Amygdala (tissue), 56 donors: Measurements from ENCODE around the gene BACE1-AS.

Source experiments
- DNase-seq, 56 donors: peaks; one replicate each; lab custom pipeline; 2025; lab: John Stamatoyannopoulos, UW

Gene BACE1-AS

DNA sequence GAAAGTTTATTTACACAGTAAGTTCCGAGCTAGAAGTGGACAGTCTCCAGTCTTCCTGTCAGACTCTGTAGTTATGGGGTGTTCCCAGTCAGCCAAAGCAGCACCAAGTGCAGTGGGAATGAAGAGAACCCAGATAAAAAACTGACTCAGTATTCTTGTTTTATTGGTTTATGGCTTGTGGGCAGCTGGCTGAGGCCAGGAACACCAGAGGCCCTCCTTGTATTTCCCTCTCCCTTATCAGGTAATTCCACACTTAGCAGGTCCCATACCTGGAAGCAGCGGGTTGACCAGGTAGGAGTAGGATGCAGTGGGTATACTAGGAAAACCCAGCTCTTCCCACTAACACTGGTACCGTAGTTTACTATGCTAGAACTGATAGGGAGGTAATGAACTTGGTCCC lies 3.5 kb upstream of the BACE1-AS start:
- no peak for DNase-seq

- no peak for DNase-seq
Measured at GRCh38 chr11:117289795-117290194, 1.4 kb upstream of the BACE1-AS start.

GRCh38 chr11:117292616-117293015 lies 1.5 kb downstream of the BACE1-AS start:
- no peak for DNase-seq

DNA sequence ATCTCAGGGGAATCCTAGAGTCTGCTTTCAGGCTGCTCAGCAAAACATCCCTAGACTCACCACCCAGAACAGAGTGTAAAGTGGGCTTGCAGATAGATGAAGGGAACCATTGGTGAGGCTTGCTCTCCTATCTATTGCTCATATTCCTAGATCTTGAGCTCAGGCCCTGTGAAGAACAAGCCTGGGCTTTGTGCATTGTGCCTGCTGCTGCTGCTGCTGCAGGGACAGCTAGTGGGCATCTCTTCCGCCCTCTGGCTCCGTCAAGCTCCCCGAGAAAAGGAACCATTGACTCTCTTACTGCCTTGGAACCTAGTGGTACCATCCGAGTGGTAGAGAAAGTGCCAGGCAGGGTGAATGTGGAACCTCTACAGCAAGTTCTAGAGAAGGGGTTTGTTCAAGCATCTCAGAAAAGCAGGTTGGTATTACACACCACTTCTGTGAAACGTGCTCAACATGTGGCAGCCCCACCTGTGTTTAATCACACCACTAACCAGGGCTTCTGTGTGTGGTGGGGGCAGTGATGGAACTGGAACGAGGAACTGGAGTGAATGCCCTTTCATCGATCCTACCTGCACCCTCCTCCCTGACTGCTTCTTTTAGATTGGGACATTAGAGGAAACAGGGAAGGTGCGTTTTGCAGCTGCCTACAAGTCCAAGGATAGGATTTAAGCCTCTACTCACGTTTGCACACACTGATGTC lies 4.4 kb downstream of the BACE1-AS start:
- peak in 48 of 56 donors; percentile 19 to 88 (median 62) for DNase-seq

DNA sequence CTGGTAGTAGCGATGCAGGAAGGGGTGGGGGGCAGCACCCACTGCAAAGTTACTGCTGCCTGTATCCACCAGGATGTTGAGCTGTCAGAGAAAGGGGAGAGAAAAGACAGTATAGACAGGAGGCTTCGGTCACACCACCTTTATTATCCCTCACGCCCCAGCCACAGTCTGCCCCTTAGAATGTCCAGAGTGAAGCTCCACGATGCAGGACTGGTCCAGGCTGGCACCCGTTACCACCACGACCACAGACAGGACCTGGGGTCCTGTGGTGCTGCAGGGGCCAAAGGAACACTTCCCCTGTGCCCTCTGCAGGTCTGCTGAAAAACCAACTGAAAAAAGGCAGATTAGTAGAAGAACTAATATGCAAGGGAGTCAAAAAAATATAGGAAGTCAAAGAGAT lies 5.7 kb downstream of the BACE1-AS start:
- no peak for DNase-seq

GRCh38 chr11:117298195-117298594 lies 7.0 kb downstream of the BACE1-AS start:
- no peak for DNase-seq

DNA sequence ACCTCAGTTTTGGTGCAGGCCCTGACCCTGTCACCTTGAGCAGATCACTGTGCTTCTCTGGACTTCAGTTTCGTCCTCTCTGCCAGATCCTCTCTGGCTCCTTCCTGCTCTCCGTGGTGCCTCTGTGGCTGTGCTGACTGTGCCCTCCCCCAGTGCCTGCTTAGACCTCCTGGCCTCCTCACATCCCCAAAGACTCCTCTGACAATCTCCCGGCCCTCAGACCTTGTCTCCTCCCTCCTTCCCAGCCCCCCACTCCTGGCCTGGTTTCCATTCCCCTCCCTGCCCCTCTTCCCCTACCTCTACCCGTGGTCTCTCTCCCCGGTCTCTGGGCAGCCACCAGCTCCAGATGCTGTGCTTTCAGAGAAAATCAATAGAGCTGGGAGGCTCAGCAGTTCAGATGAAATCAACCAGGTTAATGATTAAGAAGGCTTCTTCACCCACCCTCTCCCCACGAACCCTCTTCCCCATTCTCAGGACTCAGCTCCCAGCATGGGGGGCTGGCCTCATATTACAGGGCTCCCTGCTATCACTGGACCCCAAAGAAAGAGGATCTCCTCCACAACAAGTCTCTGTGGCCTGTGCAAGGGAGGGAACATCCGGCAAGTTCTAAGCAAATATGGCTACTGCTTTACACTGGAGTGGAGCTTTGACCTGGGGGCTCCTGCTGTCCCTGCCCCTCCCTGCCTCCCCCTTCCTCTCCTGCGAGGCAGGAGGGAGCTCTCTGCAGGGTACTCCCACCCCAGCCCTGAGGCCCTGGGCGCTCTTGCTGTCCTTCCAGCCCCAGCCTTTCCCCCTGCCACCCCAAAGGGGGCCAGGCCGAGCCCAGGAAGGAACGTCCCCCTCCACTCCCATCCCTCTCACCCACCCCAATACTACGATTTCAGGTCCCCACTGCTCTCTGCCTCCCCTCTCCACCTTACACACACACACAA lies 8.5 kb downstream of the BACE1-AS start:
- no peak for DNase-seq

DNA sequence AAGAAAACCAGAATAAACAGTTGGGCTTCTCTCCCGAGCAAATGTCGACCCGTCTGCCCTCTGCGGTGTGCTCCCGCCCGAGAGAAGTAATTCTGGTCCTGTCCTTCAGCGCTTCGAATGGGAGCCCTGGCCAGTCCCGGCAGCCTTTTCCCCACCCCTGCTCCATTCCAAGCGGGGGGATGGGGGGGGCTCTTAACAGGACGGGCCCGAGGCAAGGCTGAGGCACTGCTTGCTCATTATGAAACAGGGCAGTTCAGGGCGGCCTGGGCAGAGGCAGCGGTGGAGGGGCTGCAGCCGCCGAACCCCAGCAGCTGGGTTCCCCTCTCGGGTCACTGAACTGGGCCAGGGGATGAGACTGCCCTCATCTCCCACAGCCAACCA lies 9.1 kb downstream of the BACE1-AS start:
- DNase-seq, result peak in 20 of 56 donors; percentile 11 to 50 (median 36)

GRCh38 chr11:117300773-117301172 lies 9.6 kb downstream of the BACE1-AS start:
- DNase-seq, result peak in 8 of 56 donors; percentile 17 to 68 (median 30)

GRCh38 chr11:117302228-117302627 lies 11.1 kb downstream of the BACE1-AS start:
- no peak for DNase-seq

- no peak for DNase-seq
Measured at GRCh38 chr11:117303101-117303500, 12.0 kb downstream of the BACE1-AS start.

DNA sequence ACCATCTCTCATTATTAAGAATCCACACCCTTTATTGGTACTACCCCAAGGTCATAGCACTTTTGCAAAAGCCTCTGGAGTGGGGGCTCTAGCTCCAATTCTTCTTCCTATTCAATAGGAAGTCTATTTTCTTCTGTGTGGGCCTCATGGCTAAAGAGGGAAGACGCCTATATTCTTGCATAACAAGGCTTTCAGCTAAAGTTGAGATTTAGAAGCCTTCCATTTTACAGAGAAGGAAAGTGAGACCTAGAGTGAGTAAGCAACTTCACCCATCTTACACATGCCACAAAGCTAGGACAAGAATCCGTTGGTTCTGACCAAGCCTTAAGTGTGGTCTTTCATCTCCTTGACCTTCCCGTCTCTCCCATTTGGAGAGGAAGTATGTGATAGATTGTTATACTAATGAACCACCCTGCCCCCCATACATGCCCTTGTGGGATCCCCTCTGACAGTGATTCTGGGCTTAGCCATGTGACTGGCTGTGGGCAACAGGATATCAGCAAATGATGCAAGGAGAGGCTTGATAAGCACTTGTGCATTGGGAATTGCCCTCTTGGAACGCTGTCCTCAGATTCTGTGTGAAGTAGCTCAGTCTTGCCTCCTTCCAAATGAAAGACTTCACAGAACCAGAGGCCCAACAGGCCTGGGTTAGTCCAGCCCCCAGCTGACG lies 12.6 kb downstream of the BACE1-AS start:
- no peak for DNase-seq

DNA sequence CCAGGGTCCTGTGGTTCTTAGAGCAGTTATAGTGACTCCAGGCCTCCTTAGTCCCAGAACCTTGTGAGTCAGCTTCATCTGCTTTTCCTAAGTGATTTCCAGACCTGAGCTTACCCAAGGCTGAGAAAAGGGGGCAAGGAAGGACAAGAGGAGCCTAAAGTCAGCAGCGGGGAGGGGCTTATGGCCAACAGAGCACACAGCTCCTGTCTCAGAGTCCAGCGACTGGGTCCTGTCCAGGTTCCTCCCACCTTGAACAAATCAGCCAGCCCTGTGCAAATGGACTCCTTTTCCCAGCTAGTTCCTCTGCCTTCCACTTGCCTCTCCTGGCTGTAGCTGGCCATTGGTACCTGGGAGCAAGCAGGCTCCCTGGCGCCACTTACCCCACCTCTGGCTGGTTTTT lies 14.0 kb downstream of the BACE1-AS start:
- no peak for DNase-seq

DNA sequence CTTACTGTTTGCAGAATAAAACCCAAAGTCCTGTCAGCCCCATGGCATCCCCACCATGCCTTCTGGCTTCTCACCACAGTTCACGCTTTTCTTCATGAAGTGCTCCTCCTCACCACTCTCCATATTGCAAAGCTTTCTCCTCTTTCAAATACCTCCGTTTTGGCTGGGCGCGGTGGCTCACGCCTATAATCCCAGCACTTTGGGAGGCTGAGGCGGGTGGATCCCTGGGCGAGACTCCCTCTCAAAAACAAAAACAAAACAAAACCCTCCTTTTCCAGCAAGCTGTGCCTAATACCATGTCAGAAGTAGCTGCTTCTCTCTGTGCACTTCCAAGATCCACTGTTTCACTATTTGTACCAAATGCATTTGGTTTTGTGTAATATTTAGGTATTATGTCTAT lies 18.2 kb downstream of the BACE1-AS start:
- no peak for DNase-seq

- DNase-seq, result no peak
Measured at GRCh38 chr11:117313091-117313490, 21.9 kb downstream of the BACE1-AS start.

DNA sequence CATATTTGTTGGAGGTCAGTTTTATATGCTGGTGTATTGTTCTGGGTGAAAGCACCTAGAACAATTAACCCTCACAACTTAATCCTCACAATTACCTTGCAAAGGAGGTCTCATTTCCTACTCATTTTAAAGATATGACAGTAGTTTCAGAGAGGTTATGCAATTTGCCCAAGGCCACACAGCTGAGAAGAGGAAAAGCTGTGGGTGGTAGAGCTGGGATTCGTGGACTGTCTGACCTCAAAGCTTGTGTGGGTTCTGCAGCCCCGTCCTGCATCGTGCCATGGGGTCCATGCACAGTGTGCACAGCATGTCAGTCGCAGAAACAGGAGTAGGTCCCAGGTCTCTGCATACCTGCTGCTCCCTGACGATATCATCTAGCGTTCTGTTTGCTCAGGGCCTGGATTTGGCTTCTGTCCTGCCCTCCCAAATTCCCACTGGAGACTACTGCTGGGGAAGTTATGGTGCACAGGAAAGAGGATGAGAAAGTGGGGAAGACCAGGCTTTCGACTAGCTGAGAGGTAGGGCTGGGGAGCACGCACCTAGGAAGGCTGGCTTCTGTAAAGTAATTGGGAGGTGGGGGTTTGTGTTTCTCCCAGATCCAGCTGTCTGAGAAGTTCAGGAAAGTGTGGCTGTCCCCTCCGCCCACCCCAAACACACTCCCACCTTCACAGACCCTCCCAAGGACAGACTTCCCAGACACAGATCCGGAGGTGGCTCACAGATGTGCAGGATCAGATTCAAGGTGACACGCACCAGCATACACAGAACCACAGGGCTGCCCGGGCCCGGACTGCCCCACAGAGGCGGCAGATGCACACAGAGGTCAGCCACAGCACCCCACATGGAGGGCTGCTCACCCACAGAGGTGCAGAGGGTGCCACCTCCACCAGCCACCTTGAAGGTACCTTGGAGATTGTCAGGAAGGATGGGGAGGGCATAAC lies 23.0 kb downstream of the BACE1-AS start:
- no peak for DNase-seq

DNA sequence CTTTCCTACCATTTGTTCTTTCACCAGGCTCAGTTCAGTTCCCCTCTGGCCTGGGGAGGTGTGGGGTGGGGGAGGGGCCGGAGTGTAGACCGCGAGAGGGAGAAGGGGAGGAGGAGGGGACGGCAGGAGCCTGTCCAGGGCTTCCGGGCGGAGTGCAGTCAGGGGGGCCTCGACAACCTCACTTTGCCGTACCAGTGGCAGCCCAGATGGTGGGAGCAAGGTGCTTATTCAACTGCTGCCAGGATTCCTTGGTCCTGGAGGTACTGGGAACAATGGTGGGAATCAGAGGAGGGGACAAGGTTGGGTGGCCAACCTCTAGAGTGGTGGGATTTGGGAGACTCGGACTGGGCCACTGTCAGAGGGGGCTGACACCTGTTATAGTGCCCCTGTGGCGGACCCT lies 23.7 kb downstream of the BACE1-AS start:
- DNase-seq, result no peak

DNA sequence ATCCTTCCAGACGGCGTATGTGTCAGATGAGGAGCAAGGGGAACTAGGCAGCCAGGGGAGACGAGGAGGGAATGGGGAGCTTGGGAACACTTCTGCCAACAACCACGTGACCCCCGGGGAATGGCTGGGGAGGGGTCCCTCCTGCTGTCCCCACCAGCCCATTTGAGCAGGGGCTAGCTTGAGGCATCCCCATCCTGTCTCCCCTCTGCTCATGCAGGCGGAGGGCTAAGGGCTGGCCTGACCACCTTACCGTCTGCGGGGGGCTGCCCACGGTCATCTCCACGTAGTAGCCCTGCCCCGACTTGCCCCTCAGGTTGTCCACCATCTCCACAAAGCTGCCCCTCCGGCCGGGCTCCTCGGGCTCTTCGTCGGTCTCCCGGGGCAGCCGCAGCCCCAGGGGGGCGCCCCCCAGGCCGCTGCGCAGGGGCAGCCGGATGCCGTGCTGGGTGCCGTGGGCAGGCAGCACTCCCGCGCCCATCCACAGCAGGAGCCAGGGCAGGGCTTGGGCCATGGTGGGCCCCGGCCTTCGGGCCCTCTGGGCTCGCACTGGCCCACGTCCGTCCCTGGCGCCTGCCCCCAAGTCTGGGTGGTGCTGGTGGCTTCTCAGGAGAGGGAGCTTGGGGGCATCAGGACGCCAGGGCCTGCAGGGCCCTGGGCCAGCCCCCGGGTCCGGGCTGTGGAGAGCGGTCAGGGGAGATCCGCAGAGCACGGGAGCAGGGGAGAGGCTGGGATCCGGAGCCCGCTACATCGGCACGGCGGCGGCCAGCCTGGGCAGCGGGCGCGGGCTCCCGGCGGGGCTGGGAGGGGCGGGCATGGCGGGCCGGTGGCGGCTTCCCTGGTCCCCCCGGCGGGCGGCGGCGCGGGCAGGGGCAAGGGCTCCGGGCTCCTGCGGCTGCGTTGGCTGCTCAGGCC lies 24.4 kb downstream of the BACE1-AS start:
- DNase-seq, result peak in 1 of 56 donors; percentile 41
